ENCODE measurements around the gene GPRASP1.
"Not testable (repeated sequence)": the region's sequence is repeated elsewhere in the genome, so short reads cannot be mapped to it uniquely, and the experiment has no call there.

GPRASP1 gene, protein sequence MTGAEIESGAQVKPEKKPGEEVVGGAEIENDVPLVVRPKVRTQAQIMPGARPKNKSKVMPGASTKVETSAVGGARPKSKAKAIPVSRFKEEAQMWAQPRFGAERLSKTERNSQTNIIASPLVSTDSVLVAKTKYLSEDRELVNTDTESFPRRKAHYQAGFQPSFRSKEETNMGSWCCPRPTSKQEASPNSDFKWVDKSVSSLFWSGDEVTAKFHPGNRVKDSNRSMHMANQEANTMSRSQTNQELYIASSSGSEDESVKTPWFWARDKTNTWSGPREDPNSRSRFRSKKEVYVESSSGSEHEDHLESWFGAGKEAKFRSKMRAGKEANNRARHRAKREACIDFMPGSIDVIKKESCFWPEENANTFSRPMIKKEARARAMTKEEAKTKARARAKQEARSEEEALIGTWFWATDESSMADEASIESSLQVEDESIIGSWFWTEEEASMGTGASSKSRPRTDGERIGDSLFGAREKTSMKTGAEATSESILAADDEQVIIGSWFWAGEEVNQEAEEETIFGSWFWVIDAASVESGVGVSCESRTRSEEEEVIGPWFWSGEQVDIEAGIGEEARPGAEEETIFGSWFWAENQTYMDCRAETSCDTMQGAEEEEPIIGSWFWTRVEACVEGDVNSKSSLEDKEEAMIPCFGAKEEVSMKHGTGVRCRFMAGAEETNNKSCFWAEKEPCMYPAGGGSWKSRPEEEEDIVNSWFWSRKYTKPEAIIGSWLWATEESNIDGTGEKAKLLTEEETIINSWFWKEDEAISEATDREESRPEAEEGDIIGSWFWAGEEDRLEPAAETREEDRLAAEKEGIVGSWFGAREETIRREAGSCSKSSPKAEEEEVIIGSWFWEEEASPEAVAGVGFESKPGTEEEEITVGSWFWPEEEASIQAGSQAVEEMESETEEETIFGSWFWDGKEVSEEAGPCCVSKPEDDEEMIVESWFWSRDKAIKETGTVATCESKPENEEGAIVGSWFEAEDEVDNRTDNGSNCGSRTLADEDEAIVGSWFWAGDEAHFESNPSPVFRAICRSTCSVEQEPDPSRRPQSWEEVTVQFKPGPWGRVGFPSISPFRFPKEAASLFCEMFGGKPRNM (N-terminal part only)

DNA sequence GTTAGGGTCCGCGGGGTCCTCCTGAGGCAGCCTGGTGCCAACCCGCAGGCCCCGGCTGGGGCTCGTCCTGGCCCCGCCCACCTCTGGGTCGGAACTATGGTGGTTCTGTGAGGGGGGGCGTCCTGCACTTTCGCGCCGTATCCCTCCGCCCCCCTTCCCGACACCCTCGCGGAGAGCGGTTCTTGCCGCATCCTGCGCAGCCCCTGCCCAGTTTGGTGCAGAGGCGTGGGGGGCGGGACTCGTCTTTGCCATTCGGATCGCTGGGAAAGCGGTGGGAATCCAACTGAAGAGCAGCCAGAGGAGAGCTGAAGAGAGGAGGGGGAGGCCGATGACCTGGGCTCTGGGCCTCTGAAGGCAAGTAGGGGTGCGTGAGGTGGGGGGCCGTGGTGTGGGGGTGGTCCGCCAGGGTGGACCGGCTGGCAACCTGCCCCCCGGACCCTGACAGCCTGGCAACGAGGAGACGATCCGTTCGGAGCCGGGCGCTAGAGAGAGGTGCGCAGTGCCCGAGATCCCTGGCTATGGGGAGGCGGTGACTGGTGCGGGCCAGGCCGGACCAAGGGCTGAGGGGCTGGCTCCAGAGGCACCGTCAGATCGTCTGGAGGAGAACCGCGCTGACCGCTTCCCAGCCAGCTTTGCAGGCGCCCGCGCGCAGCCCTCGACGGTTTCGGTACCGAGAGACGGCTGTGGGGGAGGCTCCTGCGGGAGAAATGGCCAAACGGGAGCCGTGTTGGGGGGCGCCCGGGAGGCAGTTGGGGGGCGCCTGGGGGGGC, at the start of gene GPRASP1:
TSS of gene GPRASP1 (plus strand) at position 242 of the 770 bp plus-strand sequence. CDS start 2,431 bp downstream, outside the sequence.
- DNase-seq, result peak; percentile 64 to 73

DNA sequence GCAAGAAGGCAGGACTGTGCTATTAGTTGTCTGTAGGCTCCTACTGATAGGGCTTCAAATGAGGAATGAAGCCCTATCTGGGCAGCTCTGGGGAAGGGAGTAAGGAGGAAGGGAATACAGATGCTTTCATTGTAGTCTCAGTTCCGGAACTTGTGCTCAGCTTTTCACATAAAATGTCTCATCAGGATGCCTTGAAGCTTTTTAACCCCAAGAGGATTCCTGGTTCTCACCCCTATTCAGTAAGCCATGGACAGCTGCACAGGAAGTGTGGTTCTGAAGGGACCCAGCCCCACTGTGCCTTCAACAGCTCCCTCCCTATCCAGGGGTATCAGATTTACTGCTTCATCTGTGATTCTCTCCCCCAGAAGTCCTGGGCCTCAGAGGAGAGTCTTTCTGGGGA, 47.0 kb upstream of the GPRASP1 start:
- no peak for DNase-seq

DNA sequence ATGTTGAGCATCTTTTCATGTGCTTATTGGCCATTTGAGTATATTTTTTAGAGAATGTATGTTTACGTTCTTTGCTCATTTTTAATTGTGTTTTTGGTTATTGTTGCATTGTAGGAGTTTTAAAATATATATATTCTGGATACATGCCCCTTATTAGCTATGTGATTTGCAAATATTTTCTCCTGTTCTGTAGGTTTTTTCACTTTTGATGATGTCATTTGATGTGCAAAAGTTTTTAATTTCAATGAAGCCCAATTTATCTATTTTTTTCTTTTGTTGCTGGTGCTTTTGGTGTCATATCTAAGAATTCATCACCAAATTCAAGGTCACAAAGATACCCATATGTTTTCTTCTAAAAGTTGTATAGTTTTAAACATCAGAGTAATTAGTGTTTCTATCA, 45.2 kb upstream of the GPRASP1 start:
- no peak for DNase-seq

DNA sequence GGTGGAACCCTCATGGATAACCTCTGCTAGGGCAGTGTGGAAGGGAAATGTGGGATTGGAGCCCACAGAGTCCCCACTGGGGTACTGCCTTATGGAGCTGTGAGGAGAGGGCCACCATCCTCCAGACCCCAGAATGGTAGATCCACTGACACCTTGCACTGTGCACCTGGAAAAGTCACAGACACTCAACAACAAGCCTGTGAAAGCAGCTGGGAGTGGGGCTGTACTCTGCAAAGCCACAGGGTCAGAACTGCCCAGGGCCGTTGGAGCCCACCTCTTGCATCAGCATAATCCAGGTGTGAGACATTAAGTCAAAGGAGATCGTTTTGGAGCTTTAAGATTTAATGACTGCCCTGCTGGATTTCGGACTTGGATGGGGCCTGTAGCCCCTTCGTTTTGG, 40.4 kb upstream of the GPRASP1 start:
- no peak for DNase-seq

DNA sequence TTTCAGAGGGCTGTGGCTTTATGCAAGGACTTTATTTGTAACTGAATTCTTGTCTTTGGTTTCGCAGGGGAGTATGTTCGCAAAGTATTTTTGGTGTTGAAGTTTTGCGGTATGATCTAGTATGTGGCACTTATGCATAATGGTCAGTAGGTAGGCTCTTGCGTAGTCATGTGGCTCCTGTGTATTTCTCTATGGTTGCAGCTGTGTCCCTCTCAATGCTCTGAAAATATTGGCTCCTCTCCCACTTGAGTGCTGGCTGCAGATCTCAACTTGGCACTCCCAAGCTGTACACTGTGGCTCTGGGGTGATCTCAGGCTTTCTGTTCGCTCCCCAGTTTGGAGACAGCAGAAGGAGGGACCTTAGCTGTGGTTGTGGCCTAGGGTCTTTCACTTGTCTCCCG, 27.2 kb upstream of the GPRASP1 start:
- DNase-seq, result no peak

DNA sequence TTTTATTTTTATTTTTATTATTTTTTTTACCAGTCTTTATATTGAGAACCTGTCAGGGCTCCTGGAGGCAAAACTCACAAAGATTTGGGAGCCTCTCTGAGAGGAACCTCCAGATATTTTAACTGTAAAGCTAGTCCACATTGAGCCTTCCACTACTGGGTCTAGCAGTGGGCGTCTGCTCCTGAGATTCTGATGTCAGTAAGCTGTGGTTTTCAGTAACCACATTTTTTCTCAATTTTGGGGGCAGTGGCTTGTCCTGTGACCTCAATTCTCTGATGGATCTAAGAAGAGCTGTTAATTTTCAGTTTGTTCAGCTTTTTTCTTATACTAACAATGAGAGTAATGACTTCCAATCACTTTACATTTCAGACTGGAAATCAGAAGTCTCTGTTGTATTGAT, 23.6 kb upstream of the GPRASP1 start:
- DNase-seq, result no peak

DNA sequence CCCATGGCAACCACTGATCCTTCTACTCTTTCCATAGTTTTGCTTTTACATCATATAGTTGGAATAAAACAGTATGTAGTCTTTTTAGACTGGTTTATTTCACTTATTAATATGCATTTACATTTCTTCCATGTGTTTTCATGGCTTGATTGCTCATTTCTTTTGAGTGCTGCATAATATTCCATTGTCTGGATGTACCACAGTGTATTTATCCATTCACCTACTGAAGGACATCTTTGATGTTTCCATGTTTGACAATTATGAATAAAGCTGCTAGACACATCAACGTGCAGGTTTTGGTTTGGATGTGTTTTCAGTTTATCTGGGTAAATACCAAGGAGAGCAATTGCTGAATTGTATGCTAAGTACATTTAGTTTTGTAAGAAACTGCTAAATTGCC, 13.7 kb upstream of the GPRASP1 start:
- DNase-seq, result no peak

DNA sequence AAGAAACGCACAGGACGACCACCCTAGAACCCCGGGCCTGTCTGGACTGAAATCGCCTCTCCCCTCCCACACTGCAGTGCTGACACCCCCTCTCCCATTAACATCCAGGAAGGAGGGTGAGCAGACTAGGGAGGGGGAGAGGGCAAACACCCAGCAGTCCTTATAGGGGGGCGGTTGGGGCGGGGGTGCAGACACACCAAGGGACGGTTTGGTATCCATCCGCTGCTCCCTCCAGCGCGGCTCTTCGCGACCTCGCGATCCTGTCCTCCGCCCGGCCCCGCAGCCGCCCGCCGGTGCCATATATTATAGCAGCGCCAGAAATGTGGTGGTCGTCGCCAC, 411 bp upstream of the GPRASP1 start:
- DNase-seq, result peak in 1 of 2 donors; percentile 4

DNA sequence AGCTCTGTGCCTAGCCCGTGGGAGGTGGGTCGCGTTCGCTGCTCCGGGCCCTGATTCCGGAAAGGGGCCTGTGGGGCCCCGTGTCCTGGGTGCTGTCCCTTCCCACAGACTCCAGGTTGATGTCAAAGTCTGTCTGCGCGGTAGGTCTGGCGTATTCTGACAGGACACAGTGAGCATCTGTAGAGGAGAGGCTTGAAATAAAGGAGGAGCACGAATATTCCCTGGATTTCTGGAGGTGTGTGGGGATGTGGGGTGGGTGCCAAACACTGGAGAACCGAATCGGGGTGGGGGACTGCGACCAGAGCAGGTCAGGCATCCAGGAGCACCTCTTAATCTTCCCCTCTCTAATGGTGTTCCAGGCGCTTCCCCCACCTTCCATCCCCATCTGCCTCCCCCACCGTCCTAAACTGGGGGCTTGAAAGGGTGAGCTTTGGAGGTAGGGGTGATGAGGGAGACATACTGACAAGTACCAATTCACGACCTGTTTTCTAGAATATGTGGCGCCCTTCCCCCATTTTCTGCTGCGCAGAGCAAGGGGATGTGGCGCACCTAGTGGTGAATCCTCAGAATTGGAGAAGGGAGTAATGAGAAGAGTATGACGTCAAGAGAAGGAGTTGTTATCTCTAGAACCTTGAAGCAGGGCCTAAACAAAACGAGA, 877 bp downstream of the GPRASP1 start:
- peak; percentile 77 to 80 for DNase-seq

DNA sequence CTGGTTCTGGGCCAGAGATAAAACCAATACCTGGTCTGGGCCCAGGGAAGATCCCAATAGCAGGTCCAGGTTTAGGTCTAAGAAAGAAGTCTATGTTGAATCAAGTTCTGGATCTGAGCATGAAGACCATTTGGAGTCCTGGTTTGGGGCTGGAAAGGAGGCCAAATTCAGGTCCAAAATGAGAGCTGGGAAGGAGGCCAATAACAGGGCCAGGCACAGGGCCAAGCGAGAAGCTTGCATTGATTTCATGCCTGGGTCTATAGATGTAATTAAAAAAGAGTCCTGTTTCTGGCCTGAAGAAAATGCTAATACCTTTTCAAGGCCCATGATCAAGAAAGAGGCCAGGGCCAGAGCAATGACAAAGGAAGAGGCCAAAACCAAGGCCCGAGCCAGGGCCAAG, 3.4 kb downstream of the GPRASP1 start:
- no peak for DNase-seq

DNA sequence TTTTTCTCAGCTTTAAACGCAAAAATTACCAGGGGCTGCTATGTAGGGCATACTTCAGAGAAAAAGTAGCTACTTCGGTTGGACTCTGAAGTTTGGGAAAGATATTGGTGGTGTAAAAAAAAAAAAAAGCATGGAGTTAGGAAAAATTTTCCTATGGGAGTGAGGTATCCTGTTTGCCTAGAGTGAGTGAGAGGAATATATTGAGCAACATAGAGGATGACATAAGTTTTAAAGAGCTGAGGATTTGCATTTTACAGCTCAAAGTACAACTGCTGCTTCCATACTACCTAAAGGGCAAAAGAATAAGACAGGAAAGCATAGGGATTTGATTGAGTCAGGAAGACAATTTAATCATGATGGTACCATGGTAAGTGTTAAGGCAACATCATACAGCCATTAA, 7.3 kb downstream of the GPRASP1 start:
- no peak for DNase-seq

DNA sequence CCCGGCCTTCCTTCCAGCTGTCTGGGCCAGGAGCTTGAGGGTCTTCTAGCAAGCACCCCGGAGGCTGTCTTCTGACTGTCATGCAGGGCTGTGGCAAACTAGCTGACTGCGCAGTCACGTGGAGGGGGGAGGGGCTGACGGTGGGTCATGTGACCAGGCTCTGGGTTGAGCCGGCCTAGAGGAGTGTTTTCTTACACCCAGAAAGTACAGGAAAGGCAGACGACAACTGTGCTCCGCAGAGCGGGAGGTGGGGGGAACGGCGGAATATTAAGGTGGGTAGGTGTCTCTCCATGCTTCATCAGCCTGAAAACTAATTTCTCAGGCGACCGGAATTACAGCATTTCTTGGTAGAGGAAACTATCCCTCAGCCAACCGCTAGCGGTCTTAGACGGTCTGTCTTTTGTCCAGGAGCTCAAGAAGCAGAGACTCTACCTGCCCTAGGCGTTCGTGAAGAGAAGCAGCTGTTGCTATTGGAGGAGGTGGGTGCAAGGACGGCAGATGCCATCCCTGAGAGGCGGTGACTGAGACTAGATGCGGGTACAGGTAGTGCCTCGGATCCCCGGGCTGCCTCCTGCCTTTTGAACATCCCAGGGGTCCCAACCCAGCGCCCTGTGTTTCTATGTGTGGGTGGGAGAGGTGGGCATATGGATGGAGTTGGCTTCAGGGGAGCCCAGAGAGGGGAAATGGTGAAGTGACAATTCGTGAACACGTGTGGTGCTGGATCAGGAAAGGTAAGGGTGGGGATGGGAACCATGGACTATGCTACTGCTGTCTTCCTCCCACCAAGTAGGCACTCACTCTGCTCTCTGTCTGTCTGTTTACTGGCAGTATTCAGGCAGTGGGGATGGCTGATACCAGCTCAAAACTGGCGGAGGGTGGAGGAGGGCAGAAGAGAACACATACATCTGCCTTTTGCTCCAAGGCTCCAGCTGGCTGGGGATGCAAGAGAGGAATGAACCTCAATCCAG, 8.8 kb downstream of the GPRASP1 start:
- peak; percentile 77 to 82 for DNase-seq

DNA sequence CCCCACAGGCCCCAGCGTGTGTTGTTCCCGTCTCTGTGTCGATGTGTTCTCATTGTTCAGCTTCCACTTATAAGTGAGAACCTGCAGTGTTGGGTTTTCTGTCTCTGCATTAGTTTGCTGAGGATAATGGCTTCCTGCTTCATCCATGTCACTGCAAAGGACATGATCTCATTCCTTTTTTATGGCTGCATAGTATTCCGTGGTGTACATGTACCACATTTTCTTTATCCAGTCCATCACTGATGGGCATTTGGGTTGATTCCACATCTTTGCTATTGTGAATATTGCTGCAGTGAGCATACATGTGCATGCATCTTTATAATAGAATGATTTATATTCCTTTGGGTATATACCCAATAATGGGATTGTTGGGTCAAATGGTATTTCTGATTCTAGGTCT, 12.5 kb downstream of the GPRASP1 start:
- not testable (repeated sequence) for DNase-seq

DNA sequence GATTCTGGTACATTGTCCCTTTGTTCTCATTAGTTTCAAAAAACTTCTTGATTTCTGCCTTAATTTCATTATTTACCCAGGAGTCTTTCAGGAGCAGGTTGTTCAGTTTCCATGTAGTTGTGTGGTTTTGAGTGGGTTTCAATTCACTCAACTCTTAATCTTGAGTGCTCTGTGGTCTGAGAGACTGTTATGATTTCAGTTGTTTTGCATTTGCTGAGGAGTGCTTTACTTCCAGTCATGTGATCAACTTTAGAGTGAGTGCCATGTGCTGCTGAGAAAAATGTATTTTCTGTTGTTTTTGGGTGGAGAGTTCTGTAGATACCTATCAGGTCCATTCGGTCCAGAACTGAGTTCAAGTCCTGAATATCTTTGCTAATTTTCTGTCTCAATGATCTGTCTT, 15.8 kb downstream of the GPRASP1 start:
- DNase-seq, result not testable (repeated sequence)

DNA sequence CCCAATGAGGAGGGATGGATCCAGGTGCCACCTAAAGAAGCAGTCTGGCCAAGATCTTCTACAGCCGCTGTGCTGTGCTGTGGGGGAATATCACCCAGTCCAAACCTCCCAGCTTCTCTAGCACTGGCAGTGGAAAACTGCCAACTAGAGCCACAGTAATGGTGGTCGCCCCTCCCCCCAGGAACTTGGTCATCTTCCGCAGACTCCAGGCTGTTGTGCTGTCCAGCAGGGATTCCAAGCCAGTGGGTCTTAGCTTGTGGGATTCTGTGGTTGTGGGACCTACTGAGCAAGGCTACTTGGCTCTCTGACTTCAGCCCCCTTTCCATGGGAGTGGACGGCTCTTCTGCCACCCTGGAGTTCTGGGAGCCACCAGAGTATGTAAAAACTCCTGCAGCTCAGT, 18.2 kb downstream of the GPRASP1 start:
- no peak for DNase-seq

DNA sequence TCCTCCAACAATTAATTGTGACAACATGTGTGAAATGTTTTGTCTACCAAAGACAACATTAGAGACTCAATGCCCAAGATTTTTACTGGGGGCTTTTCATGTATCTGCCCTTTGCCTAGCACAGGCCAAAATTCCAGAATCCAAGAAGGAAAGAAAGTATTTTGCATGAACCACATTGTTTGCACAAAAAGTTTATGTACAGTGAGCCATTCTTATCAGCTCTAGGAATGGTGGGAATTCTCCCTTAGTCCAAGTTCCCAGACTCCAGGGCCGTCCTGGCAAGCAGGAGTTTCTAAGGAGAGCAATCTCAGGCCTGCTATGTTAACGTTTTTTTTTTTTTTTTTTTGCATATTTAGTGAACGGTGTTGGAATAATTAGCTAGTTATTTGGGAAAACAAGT, 21.6 kb downstream of the GPRASP1 start:
- no peak for DNase-seq

DNA sequence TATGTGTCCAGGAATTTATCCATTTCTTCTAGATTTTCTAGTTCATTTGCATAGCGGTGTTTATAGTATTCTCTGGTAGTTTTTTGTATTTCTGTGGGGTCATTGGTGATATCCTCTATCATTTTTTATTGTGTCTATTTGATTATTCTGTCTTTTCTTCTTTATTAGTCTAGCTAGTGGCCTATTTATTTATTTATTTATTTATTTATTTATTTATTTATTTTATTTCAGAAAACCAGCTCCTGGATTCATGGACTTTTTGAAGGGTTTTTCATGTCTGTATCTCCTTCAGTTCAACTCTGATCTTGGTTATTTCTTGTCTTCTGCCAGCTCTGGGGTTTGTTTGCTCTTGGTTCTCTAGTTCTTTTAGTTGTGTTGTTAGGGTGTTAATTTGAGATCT, 26.2 kb downstream of the GPRASP1 start:
- not testable (repeated sequence) for DNase-seq

DNA sequence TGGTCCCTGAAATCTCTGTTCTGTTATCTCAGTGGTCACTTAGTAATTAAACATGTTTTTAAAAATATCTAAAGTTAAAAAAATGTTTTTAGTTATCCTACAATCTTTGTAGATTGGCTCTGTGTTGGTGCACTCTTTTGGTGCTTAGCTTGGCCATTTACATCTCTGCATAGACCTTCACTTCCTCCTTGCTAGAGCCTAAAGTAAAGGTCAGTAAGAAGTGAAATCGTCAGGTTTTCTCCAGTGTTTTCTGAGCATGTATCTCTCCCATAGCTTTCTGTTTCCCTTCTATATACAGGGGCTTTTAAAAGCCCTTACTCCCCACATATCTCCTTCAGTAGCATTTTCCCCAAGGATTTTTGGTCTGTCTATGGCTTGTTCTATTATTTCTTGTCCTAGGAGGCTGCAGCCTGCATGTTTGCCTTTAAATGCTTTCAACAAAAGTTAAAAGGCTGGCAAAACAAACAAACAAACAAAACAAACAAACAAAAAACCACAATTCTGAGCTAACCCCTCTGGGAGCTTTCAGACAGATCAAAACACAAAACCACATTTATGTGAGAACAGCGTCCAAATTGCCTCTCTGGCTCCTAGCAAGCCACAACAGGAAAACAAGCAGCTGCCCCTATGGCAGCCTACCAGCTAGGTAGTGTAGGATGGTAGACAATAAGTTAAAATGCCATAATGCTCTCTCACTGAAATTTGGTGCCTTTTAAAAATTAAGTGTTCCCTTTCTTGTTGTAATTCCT, 33.7 kb downstream of the GPRASP1 start:
- no peak for DNase-seq

DNA sequence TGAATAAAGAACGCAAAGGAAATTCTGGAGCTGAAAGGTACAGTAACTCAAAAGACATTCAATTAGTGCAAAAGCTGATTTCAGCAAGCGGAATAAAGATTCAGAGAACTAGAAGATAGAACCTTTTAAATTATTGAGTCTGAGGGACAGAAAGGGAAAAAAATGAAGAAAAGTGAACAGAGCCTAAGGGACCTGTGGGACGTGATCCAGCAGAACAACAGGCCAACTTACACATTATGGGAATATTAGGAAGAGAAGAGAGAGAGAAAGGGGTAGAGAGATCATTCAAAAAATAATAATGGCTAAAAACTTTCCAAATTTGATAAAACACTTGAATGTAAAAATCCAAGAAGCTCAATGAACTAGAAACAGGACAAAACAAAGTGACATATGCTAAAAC, 43.5 kb downstream of the GPRASP1 start:
- DNase-seq, result no peak

DNA sequence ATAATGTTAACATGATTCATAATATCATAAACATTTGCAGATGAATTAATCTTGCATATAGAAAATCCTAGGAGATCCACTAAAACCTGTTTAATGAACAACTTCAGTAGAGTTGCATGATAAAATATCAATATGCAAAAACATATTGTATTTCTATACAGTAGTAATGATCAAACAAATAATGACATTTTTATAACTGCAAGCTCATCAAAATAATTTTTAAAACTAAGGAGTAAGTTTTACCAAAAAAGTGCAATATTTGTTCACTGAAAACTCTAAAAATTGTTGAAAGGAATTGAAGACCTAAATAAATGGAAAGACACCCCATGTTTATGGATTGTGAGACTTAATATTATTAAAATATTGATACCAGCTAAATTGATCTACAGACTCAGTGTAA, 45.0 kb downstream of the GPRASP1 start:
- DNase-seq, result no peak
